Right lobe of liver (tissue), 4 donors: Measurements from ENCODE around the gene GNAQ.

ENCODE experiments used
- POLR2A ChIP-seq: fragments of 450-650 bp; IDR thresholded peaks from one replicate; pipeline ENCODE4 v1.6.1; 2017; ENCODE audit warnings: antibody characterized with exemption, mild to moderate bottlenecking
- TF ChIP-seq, protein P1 (sequence below), 4 donors: fragments of 200-600 bp in 3 of 4; fragments of 450-650 bp in 1 of 4; IDR thresholded peaks; one replicate each; pipeline versions ENCODE4 v1.5.1 to v1.8.0; 2016 to 2022; ENCODE audit warnings: antibody characterized with exemption in 4 of 4, mild to moderate bottlenecking in 2 of 4
- donor health status: DM: no; HTN: no; CAD: no.
- donor health status: DM: no; HTN: no; CAD: no.
- donor health status: DM: no; HTN: yes; CAD: no.

DNA sequence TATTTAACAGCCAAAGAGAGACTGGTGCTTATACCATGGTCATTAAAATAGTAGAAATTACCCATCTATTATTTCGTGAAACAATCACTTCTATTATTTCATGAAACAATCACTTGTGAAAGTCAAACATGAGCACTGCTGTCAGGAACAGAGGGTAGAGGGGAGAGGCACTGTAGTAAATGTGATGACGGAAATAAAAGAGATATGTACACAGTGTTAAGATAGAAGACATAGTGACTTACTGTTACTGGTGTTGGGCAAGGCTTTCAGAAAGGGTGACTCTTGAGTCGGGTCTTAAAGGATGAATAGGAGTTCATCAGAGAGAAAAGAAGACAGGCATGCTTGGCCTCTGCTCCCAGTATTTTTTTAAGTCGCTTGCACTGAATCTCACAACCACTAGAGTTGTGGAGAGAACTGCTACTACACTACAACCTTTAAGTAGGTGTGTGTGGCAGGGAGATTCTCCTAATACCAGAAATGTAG, 220.9 kb downstream of the GNAQ start:
- TF ChIP-seq, protein P1, sequence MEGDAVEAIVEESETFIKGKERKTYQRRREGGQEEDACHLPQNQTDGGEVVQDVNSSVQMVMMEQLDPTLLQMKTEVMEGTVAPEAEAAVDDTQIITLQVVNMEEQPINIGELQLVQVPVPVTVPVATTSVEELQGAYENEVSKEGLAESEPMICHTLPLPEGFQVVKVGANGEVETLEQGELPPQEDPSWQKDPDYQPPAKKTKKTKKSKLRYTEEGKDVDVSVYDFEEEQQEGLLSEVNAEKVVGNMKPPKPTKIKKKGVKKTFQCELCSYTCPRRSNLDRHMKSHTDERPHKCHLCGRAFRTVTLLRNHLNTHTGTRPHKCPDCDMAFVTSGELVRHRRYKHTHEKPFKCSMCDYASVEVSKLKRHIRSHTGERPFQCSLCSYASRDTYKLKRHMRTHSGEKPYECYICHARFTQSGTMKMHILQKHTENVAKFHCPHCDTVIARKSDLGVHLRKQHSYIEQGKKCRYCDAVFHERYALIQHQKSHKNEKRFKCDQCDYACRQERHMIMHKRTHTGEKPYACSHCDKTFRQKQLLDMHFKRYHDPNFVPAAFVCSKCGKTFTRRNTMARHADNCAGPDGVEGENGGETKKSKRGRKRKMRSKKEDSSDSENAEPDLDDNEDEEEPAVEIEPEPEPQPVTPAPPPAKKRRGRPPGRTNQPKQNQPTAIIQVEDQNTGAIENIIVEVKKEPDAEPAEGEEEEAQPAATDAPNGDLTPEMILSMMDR (IDR thresholded peaks at IDR 0.05), result no peak
- no peak for TF ChIP-seq POLR2A
